HG02943 (cell line): ENCODE results near the gene DDN.

Source experiments
- ATAC-seq: cut with Tn5 transposase; IDR thresholded peaks from one replicate; pipeline ENCODE4 v1.9.1; 2021; ENCODE audit warnings: mild to moderate bottlenecking, low read depth, moderate library complexity; ENCODE audit not compliant: unreplicated experiment

Gene DDN

GRCh38 chr12:48985901-48986300, 13.3 kb downstream of the DDN start:
- no peak for ATAC-seq

- ATAC-seq, result no peak
Observed at GRCh38 chr12:48985475-48985897, 13.7 kb downstream of the DDN start.

- ATAC-seq, result no peak
Observed at GRCh38 chr12:48982397-48983080, 16.6 kb downstream of the DDN start.

GRCh38 chr12:48981757-48982157, 17.4 kb downstream of the DDN start:
- no peak for ATAC-seq

- ATAC-seq, result no peak
Observed at GRCh38 chr12:48980953-48981756, 18.0 kb downstream of the DDN start.

GRCh38 chr12:48980389-48980952, 18.7 kb downstream of the DDN start:
- ATAC-seq, result no peak

GRCh38 chr12:48979602-48980388, 19.4 kb downstream of the DDN start:
- no peak for ATAC-seq

GRCh38 chr12:48978741-48979601, 20.2 kb downstream of the DDN start:
- ATAC-seq, result no peak

GRCh38 chr12:48978291-48978740, 20.9 kb downstream of the DDN start, which contains the start of gene WNT1:
WNT1 (plus strand) TSS chr12:48978322; CDS start chr12:48978651, 329 bp downstream.
- ATAC-seq, result no peak

GRCh38 chr12:48977290-48978281, 21.6 kb downstream of the DDN start:
- no peak for ATAC-seq

- ATAC-seq, result no peak
Observed at GRCh38 chr12:48973941-48974673, 25.1 kb downstream of the DDN start.

GRCh38 chr12:48973531-48973930, 25.6 kb downstream of the DDN start:
- ATAC-seq, result no peak

GRCh38 chr12:48972952-48973483, 26.2 kb downstream of the DDN start:
- no peak for ATAC-seq

GRCh38 chr12:48972213-48972951, 26.8 kb downstream of the DDN start:
- ATAC-seq, result no peak

- ATAC-seq, result no peak
Observed at GRCh38 chr12:48970702-48971334, 28.4 kb downstream of the DDN start.
